Measurements from ENCODE around the gene TIAM1. TPM values are rescaled to one million over a fixed set of nuclear protein-coding genes. Genes with fewer than 3 reads are reported as not detected.

TIAM1 gene
- total RNA-seq, 1 experiment from 2014 or later = 22.5 TPM

DNA sequence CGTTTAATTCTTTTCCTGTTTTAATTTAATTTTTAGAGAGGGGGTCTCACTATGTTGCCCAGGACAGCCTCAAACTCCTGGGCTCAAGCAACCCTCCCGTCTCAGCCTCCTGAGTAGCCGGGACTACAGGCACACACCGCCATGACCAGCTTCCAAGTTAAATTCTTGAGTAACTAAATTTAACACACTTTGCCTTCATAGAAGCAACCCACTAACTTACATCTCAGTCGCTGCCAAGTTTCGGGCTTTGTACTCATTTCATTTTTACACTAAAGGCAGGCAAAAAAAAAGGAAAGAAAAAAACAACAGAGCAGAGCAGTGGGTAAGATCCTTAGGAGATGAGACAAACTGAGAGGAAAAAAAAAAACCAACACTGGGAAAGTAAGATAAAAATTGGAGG is 3.5 kb downstream of the TIAM1 start:
- H3K27me3 ChIP-seq (ENCODE audit: insufficient read depth, low read depth) = no peaks in the 10 kb centered on the region
- no peaks in the 10 kb centered on the region for H3K9me3 ChIP-seq (ENCODE audit: insufficient read depth, low read depth)
- H3K4me3 ChIP-seq = no peak overlapping the region
- H4K20me1 ChIP-seq (ENCODE audit: insufficient read depth) = no peaks in the 10 kb centered on the region
- H3F3A ChIP-seq (ENCODE audit: insufficient read depth, low read depth) = peaks cover 8% of the 10 kb centered on the region
- CTCF ChIA-PET = no interaction called here
- H3K4me1 ChIP-seq (replicated peaks; ENCODE audit: insufficient read depth) = peaks cover 34% of the 10 kb centered on the region
- no peak for TF ChIP-seq EZH2 (IDR thresholded peaks at IDR 0.05; ENCODE audit: low read depth)
- TF ChIP-seq, protein P1, sequence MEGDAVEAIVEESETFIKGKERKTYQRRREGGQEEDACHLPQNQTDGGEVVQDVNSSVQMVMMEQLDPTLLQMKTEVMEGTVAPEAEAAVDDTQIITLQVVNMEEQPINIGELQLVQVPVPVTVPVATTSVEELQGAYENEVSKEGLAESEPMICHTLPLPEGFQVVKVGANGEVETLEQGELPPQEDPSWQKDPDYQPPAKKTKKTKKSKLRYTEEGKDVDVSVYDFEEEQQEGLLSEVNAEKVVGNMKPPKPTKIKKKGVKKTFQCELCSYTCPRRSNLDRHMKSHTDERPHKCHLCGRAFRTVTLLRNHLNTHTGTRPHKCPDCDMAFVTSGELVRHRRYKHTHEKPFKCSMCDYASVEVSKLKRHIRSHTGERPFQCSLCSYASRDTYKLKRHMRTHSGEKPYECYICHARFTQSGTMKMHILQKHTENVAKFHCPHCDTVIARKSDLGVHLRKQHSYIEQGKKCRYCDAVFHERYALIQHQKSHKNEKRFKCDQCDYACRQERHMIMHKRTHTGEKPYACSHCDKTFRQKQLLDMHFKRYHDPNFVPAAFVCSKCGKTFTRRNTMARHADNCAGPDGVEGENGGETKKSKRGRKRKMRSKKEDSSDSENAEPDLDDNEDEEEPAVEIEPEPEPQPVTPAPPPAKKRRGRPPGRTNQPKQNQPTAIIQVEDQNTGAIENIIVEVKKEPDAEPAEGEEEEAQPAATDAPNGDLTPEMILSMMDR (conservative IDR thresholded peaks at IDR 0.05) = no peak
- H3K4me2 ChIP-seq = no peak overlapping the region
- DNase-seq = no peak
- H3K36me3 ChIP-seq (ENCODE audit: low read depth) = no peaks in the 10 kb centered on the region
- H3K9me2 ChIP-seq (ENCODE audit: insufficient read depth) = no peaks in the 10 kb centered on the region
- no peak overlapping the region for H3K27ac ChIP-seq
- POLR2A ChIA-PET (ENCODE audit: unreplicated experiment) = no interaction called here
- H3K79me2 ChIP-seq (ENCODE audit: low read depth) = peaks cover 50% of the 10 kb centered on the region
- no TSS peak for BruUV-seq (replicated peaks)
- no peak overlapping the region for H2AFZ ChIP-seq
- intact Hi-C loops (cut with micrococcal nuclease; ENCODE audit: unreplicated experiment) = loop anchor here (5.0 to 10.0 kb wide), 3 partner anchors 58 to 217 kb away; no protein-coding TSS in a partner anchor

DNA sequence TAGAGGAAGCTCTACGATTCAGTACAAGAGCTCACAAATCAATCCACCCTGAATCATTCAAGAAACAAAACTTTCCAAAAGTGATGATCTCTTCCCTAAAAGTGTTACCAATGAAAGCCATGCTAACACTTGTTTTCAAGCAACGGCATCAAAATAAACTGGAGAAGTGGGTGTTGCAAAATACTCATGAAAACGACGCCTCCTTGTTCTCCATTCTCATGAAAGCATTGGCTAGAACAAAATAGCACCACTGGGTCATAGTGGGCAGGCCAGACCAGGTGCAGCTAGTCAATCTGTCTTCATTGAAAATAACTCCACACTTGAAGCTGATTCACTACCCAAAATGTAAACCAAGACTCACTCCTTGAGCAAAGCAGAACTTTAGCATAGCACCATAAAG is 4.3 kb downstream of the TIAM1 start:
- Histone ChIP-seq H3K4me1 (replicated peaks; ENCODE audit: insufficient read depth) (peaks cover 32% of the 10 kb centered on the region), H3K27ac (no peak overlapping the region), H3F3A (ENCODE audit: insufficient read depth, low read depth) (peaks cover 8% of the 10 kb centered on the region), H3K4me2 (no peak overlapping the region), H3K9me2 (ENCODE audit: insufficient read depth) (no peaks in the 10 kb centered on the region), H3K9me3 (ENCODE audit: insufficient read depth, low read depth) (no peaks in the 10 kb centered on the region), H3K36me3 (ENCODE audit: low read depth) (no peaks in the 10 kb centered on the region), H4K20me1 (ENCODE audit: insufficient read depth) (no peaks in the 10 kb centered on the region), H3K79me2 (ENCODE audit: low read depth) (peaks cover 50% of the 10 kb centered on the region), H3K4me3 (no peak overlapping the region), H2AFZ (no peak overlapping the region), H3K27me3 (ENCODE audit: insufficient read depth, low read depth) (no peaks in the 10 kb centered on the region)
- TF ChIP-seq, protein P1 (conservative IDR thresholded peaks at IDR 0.05) = no peak
- no peak for TF ChIP-seq EZH2 (IDR thresholded peaks at IDR 0.05; ENCODE audit: low read depth)
- CTCF ChIA-PET = interaction anchor here (0.6 kb wide), 1 partner anchor 230 kb away, joined by 6 read pairs; no protein-coding TSS in a partner anchor
- intact Hi-C loops (cut with micrococcal nuclease; ENCODE audit: unreplicated experiment) = loop anchor here (5.0 to 10.0 kb wide), 3 partner anchors 57 to 218 kb away; no protein-coding TSS in a partner anchor
- no TSS peak for BruUV-seq (replicated peaks)
- POLR2A ChIA-PET (ENCODE audit: unreplicated experiment) = no interaction called here
- DNase-seq = no peak

GRCh38 chr21:31338908-31339368 is 5.1 kb downstream of the TIAM1 start:
- TF ChIP-seq, protein P1 (conservative IDR thresholded peaks at IDR 0.05) = no peak
- no peak for TF ChIP-seq EZH2 (IDR thresholded peaks at IDR 0.05; ENCODE audit: low read depth)
- POLR2A ChIA-PET (ENCODE audit: unreplicated experiment) = no interaction called here
- H3K79me2 ChIP-seq (ENCODE audit: low read depth) = peaks cover 50% of the 10 kb centered on the region
- intact Hi-C loops (cut with micrococcal nuclease; ENCODE audit: unreplicated experiment) = no loop called here
- H3F3A ChIP-seq (ENCODE audit: insufficient read depth, low read depth) = peaks cover 7% of the 10 kb centered on the region; the same call in 1 of the 2 replicates
- no TSS peak for BruUV-seq (replicated peaks)
- no peak overlapping the region for H3K27ac ChIP-seq
- H2AFZ ChIP-seq = no peak overlapping the region
- H3K9me3 ChIP-seq (ENCODE audit: insufficient read depth, low read depth) = no peaks in the 10 kb centered on the region
- H3K4me3 ChIP-seq = no peak overlapping the region
- DNase-seq = no peak
- CTCF ChIA-PET = no interaction called here
- no peak overlapping the region for H3K4me2 ChIP-seq
- H3K4me1 ChIP-seq (replicated peaks; ENCODE audit: insufficient read depth) = peaks cover 28% of the 10 kb centered on the region
- H4K20me1 ChIP-seq (ENCODE audit: insufficient read depth) = no peaks in the 10 kb centered on the region
- no peaks in the 10 kb centered on the region for H3K9me2 ChIP-seq (ENCODE audit: insufficient read depth)
- no peaks in the 10 kb centered on the region for H3K36me3 ChIP-seq (ENCODE audit: low read depth)
- no peaks in the 10 kb centered on the region for H3K27me3 ChIP-seq (ENCODE audit: insufficient read depth, low read depth)

Measured in PC-9 (cell line).